LNCaP clone FGC (cell line): ENCODE data around the gene CCL19.
"Not testable (repeated sequence)": the region's sequence is repeated elsewhere in the genome, so short reads cannot be mapped to it uniquely, and the experiment has no call there.

Experiments used
- DNase-seq: peaks from one replicate; pipeline ENCODE4 v3.0.0-alpha.2; 2011; ENCODE audit warnings: low read depth
- H3K4me3 ChIP-seq: 2 replicates; pipeline ENCODE4 v1.5.1; 2011; ENCODE audit warnings: mild to moderate bottlenecking, low read depth, low read length, control low read depth
- CTCF ChIP-seq: IDR thresholded peaks from 2 replicates; pipeline ENCODE4 v1.5.1; 2012; ENCODE audit warnings: mild to moderate bottlenecking; ENCODE audit not compliant: control insufficient read depth, insufficient read depth; ENCODE audit errors: extremely low read depth

Gene CCL19

DNA sequence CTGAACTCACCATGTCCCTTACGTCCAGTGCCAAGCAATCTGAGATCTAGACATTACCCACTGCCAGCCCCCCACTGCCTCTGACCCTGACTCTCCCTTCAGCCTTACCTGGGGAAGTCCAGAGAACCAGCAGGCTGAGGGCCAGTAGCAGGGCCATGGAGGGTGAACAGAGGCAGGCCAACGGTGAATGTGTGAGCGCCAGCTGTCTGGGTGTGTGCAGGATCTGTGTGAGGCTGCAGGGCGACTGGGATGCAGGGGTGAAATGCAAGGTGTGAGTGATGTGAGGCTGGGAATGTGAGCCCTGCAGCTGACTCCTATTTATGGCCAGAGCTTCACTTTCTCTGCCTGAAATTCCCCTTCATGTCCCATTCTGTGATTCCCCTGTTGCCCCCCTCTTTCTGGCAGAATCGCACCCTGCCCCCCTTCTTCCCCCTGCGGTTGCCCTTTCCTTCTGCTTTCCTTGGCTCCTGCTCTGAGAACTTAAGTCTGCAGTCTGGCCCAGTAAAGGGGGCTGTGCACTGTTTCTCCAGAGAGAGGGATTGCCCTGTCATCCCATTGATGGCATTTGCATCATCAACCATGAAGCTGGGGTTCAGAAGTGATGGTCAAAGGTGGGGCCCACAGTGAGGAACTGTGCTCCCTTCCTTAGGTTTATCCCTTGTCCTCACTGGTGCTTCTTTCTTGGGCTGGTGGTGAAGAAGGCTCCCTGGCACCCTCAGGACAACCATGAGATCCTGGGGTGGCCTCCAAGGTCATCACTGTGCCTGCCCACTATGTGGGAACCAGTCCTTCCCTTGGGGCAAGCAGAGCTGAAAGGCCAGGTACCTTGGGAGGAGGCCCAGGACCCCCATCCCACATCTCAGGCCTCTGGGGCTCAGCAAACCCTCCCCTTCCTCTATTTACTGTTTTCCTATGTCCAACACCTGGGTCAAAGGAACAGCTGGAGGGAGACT, at the start of gene CCL19:
Gene CCL19, minus strand, starts transcription at position 294 of the 953 bp plus-strand sequence. Its CDS starts 137 bp downstream, at position 157.
- DNase-seq = no peak
- TF ChIP-seq CTCF = no peak
- no peak within 1 kb of the TSS for H3K4me3 ChIP-seq

DNA sequence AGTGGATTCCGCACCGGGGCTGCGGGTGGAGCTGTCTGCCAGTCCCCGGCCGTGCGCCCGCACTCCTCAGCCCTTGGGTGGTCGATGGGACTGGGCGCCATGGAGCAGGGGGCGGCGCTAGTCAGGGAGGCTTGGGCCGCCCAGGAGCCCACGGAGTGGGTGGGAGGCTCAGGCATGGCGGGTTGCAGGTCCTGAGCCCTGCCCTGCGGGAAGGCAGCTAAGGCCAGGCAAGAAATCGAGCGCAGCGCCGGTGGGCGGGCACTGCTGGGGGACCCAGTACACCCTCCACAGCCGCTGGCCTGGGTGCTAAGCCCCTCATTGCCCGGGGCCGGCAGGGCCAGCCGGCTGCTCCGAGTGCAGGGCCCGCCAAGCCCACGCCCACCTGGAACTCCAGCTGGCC, 49.1 kb upstream of the CCL19 start:
- DNase-seq, H3K4me3 ChIP-seq: not testable (repeated sequence)

GRCh38 chr9:34737677-34738260, 46.7 kb upstream of the CCL19 start:
- no peak overlapping the region for H3K4me3 ChIP-seq
- TF ChIP-seq CTCF = no peak
- DNase-seq = no peak

DNA sequence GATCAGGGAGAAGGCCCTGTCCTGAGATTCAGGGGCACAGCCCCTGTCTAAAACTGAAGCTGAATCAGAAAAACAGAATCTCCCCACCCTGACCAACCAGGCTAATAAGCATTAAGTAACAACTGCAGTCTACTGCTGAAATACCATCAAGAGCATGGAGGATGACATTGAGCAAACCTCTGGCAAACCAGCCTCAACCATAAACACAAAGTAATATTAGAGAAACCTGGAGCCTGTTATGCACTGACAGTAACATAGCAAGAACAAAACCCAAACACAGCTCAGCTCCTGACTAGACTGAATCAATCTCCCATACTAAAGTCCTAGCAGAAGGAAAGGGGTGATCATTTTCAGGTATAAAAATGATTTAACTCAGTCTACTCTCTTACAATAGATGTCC, 43.6 kb upstream of the CCL19 start:
- no peak for DNase-seq
- TF ChIP-seq CTCF = no peak
- no peak overlapping the region for H3K4me3 ChIP-seq

GRCh38 chr9:34732886-34733285, 41.8 kb upstream of the CCL19 start:
- DNase-seq = no peak
- no peak overlapping the region for H3K4me3 ChIP-seq
- no peak for TF ChIP-seq CTCF

GRCh38 chr9:34732478-34732877, 41.4 kb upstream of the CCL19 start:
- TF ChIP-seq CTCF = no peak
- DNase-seq = no peak
- no peak overlapping the region for H3K4me3 ChIP-seq

GRCh38 chr9:34723141-34723540, 32.1 kb upstream of the CCL19 start:
- TF ChIP-seq CTCF = no peak
- H3K4me3 ChIP-seq = no peak overlapping the region
- no peak for DNase-seq

GRCh38 chr9:34719769-34720025, 28.6 kb upstream of the CCL19 start:
- not testable (repeated sequence) for DNase-seq, H3K4me3 ChIP-seq
